ENCODE results near the gene RMND1. TPM values are rescaled to one million over a fixed set of nuclear protein-coding genes. Genes with fewer than 3 reads are reported as not detected.

Gene RMND1
- total and polyA plus RNA-seq, 2 of the 13 experiments (the other 11 are each of a cell fraction or from before 2014, with no cell fraction given), result 34.0 to 72.5 TPM

- no peak for TF ChIP-seq ZNF24 (IDR thresholded peaks at IDR 0.05)
- no peak; the same call in 1 of the 2 replicates for TF ChIP-seq ZNF468 (CRISPR knock-in tag; IDR thresholded peaks at IDR 0.05)
- TF ChIP-seq SP140L (CRISPR knock-in tag; IDR thresholded peaks at IDR 0.05; ENCODE audit: borderline replicate concordance), result peak; percentile 24; the same call in 1 of the 2 replicates
- no peak for TF ChIP-seq ZNF292 (CRISPR knock-in tag; IDR thresholded peaks at IDR 0.05; ENCODE audit: borderline replicate concordance, low read depth)
- TF ChIP-seq AKAP8 (CRISPR knock-in tag; IDR thresholded peaks at IDR 0.05), result no peak
- TF ChIP-seq ZGPAT (CRISPR knock-in tag; IDR thresholded peaks at IDR 0.05), result no peak; the same call in 1 of the 2 replicates
- TF ChIP-seq ZNF276 (CRISPR knock-in tag; IDR thresholded peaks at IDR 0.05; ENCODE audit: low read depth), result 0 out of 2 replicates have a peak, but pooled peaks have one; percentile 4
- no peak for TF ChIP-seq CREM (IDR thresholded peaks at IDR 0.05)
- no peak for TF ChIP-seq CREM (CRISPR knock-in tag; IDR thresholded peaks at IDR 0.05)
- TF ChIP-seq ZNF430 (CRISPR knock-in tag; IDR thresholded peaks at IDR 0.05), result no peak
- TF ChIP-seq ZNF225 (CRISPR knock-in tag; IDR thresholded peaks at IDR 0.05), result no peak
- TF ChIP-seq GRHL1 (CRISPR knock-in tag; conservative IDR thresholded peaks at IDR 0.05), result no peak
- no peak for TF ChIP-seq ZNF788 (CRISPR knock-in tag; IDR thresholded peaks at IDR 0.05; ENCODE audit: borderline replicate concordance)
- no peak for TF ChIP-seq ATAD3A (CRISPR knock-in tag; IDR thresholded peaks at IDR 0.05)
- TF ChIP-seq PRDM10 (CRISPR knock-in tag; IDR thresholded peaks at IDR 0.05; ENCODE audit: low read depth), result no peak
Observed at GRCh38 chr6:151493161-151493803, 41.4 kb upstream of the RMND1 start (continued).

Data from HepG2 (cell line).